CD4-positive, CD25-positive, alpha-beta regulatory T cell (primary cell): ENCODE data around the gene HOXC11. TPM values are rescaled to one million over a fixed set of nuclear protein-coding genes. Genes with fewer than 3 reads are reported as not detected.

Experiments used
- ATAC-seq, 2 donors: fragments of 150-1000 bp; cut with Tn5 transposase; one replicate each; pipeline ENCODE4 v1.10.0; 2021; ENCODE audit warnings: low read depth in 2 of 2, moderate number of reproducible peaks in 2 of 2, moderate library complexity in 1 of 2
- DNase-seq, 3 donors: peaks; one replicate each; pipeline versions ENCODE4 v3.0.0 to v3.0.0-alpha.2; 2012 to 2022; ENCODE audit warnings: mixed read lengths in 1 of 3
- H3K27ac ChIP-seq: one replicate; pipeline ENCODE4 v1.7.0; 2013; ENCODE audit warnings: mild to moderate bottlenecking, low read length; ENCODE audit not compliant: insufficient read depth, poor library complexity, severe bottlenecking
- H3K27me3 ChIP-seq: one replicate; pipeline ENCODE4 v1.7.0; 2013; ENCODE audit warnings: low read length; ENCODE audit not compliant: control insufficient read depth, insufficient read depth
- H3K36me3 ChIP-seq: one replicate; pipeline ENCODE4 v1.7.0; 2013; ENCODE audit warnings: mild to moderate bottlenecking, low read length, moderate library complexity; ENCODE audit not compliant: control insufficient read depth, insufficient read depth
- H3K4me1 ChIP-seq: 2 replicates; pipeline ENCODE4 v1.7.0; 2013; ENCODE audit warnings: mild to moderate bottlenecking, low read length; ENCODE audit not compliant: insufficient read depth, control insufficient read depth, poor library complexity, severe bottlenecking
- H3K4me3 ChIP-seq: one replicate; pipeline ENCODE4 v1.7.0; 2013; ENCODE audit warnings: low read depth, mild to moderate bottlenecking, low read length, moderate library complexity
- H3K9me3 ChIP-seq, 2 experiments: 1 replicate in 1 of 2; 2 replicates in 1 of 2; pipeline ENCODE4 v1.7.0; 2013; ENCODE audit warnings: low read length in 2 of 2, mild to moderate bottlenecking in 1 of 2, moderate library complexity in 1 of 2; ENCODE audit not compliant: control insufficient read depth in 2 of 2
- H3K27ac Mint-ChIP-seq, 3 donors: one replicate each; pipeline ENCODE4 v1.8.0; 2020 to 2022; ENCODE audit warnings: mild to moderate bottlenecking in 3 of 3, mixed read lengths in 3 of 3, moderate library complexity in 2 of 3
- H3K27me3 Mint-ChIP-seq: one replicate; pipeline ENCODE4 v1.8.0; 2022; ENCODE audit warnings: mild to moderate bottlenecking, mixed read lengths
- H3K36me3 Mint-ChIP-seq: one replicate; pipeline ENCODE4 v1.8.0; 2020; ENCODE audit warnings: mixed read lengths
- H3K4me1 Mint-ChIP-seq, 4 donors: one replicate each; pipeline ENCODE4 v1.8.0; 2020 to 2022; ENCODE audit warnings: mixed read lengths in 4 of 4, mild to moderate bottlenecking in 1 of 4
- H3K4me3 Mint-ChIP-seq, 4 donors: one replicate each; pipeline ENCODE4 v1.8.0; 2020 to 2022; ENCODE audit warnings: mild to moderate bottlenecking in 4 of 4, mixed read lengths in 4 of 4, moderate library complexity in 3 of 4
- H3K9me3 Mint-ChIP-seq, 7 donors: one replicate each; pipeline ENCODE4 v1.8.0; 2020 to 2022; ENCODE audit warnings: mixed read lengths in 7 of 7, mild to moderate bottlenecking in 3 of 7, moderate library complexity in 2 of 7
- polyA plus RNA-seq, 4 donors: library from polyadenylated mRNA; unstranded; fragments of 300-500 nt; fragmentation: Illumina TruSeq; gene quantifications; one replicate each; pipeline ENCODE4 v1.2.3, GENCODE V29; 2021
- total RNA-seq: library from RNA; stranded (reverse); gene quantifications from one replicate; pipeline ENCODE4 v1.2.3, GENCODE V29; 2022

The HOXC11 gene
- total RNA-seq (not detected), polyA plus RNA-seq (not detected)

DNA sequence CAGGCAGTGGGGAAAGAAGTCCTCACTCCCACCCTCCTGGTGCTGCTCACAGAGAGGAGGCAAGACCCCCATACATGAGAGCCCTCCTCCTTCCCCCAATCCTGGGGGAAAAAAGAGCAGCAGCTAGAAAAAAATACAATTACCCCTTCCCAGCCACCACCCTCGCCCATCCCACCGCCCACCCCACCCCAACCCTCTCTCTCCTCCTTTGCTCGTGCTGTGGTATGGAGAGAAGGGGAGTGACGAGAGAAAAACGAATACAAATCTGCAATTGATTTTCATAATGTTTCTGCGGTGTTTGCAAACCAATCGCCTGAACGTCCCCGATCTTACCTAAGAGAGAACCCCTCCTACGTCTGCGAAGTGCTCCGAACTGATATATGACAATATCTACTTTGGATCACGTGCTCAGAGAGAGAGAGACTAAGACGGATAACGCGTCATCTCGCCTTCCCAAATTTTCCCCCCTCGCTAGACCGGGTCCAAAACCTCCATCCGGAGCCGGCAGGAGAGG, at the start of gene HOXC11:
Gene HOXC11 (plus strand): TSS at position 405 of the 514 bp plus-strand sequence. CDS start 116 bp downstream, outside the sequence.
- peak within 1 kb of the TSS; percentile 41 to 87 (median 66) for H3K4me3 Mint-ChIP-seq
- peaks cover 0 to 28% (median 15%) of the 10 kb centered on the region in 4 donors for H3K4me1 Mint-ChIP-seq
- ATAC-seq = no peak
- Histone ChIP-seq H3K4me3 (no peak within 1 kb of the TSS), H3K36me3 (no peaks in the 10 kb centered on the region), H3K27ac (no peak within 1 kb of the TSS), H3K4me1 (peaks cover 26% of the 10 kb centered on the region), H3K9me3 (peaks cover 2 to 20% of the 10 kb centered on the region in 2 experiments), H3K27me3 (peaks cover 69% of the 10 kb centered on the region)
- H3K27me3 Mint-ChIP-seq = peaks cover 99% of the 10 kb centered on the region
- peak within 1 kb of the TSS in 2 of 3 donors; percentile 66 to 92 for H3K27ac Mint-ChIP-seq
- DNase-seq = no peak
- H3K9me3 Mint-ChIP-seq = peaks cover 0 to 18% (median 1%) of the 10 kb centered on the region in 7 donors
- H3K36me3 Mint-ChIP-seq = no peaks in the 10 kb centered on the region

DNA sequence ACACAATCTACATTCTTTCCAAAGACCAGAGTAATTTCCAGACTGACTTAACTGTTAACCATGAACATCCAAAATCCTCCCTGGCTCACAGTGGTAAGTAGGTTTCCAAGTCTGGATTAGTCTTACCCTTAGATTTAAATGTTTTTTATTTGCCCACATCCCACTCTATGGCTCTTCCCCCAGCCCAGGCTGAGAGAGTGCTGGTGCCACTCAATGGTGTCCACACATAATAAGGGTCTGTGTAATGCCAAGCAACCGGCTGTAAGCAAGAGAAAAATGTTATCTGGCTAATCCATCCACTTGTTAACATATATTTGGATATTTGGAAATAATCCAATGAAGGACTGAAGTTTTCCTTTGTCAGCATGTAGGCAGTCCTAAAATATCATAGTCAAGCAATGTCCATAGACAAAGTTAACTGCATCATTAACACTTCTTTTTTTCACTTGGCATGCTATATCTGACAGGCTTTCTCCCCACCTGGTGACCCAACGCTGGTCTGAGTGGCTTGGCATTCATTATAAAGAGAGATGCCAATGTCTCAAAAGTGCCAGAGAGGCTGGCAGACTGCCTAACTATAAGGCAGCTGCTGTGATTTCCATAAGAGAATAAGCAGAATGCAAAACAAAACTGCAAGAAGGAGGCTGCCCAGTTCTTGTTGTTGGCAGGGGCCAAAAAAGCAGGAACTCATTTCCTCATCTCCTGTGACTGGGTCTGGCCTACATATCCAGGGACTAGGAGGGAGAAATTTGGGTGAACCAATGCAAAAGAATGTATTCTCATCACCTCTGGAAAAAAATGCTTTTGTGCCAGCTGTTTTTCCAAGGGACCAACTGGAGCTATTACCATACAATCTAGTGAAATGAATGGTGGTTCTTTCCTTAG, 48.2 kb upstream of the HOXC11 start:
- Mint-ChIP-seq H3K27ac (no peak overlapping the region), H3K36me3 (no peaks in the 10 kb centered on the region), H3K27me3 (peaks cover 92% of the 10 kb centered on the region), H3K4me3 (no peak overlapping the region), H3K4me1 (no peaks in the 10 kb centered on the region), H3K9me3 (peaks cover 0 to 5% (median 0%) of the 10 kb centered on the region in 7 donors)
- Histone ChIP-seq H3K27me3 (peaks cover 71% of the 10 kb centered on the region), H3K4me3 (no peak overlapping the region), H3K27ac (no peak overlapping the region), H3K4me1 (no peaks in the 10 kb centered on the region), H3K9me3 (peaks cover 0 to 8% of the 10 kb centered on the region in 2 experiments), H3K36me3 (no peaks in the 10 kb centered on the region)
- no peak for DNase-seq
- ATAC-seq = no peak

DNA sequence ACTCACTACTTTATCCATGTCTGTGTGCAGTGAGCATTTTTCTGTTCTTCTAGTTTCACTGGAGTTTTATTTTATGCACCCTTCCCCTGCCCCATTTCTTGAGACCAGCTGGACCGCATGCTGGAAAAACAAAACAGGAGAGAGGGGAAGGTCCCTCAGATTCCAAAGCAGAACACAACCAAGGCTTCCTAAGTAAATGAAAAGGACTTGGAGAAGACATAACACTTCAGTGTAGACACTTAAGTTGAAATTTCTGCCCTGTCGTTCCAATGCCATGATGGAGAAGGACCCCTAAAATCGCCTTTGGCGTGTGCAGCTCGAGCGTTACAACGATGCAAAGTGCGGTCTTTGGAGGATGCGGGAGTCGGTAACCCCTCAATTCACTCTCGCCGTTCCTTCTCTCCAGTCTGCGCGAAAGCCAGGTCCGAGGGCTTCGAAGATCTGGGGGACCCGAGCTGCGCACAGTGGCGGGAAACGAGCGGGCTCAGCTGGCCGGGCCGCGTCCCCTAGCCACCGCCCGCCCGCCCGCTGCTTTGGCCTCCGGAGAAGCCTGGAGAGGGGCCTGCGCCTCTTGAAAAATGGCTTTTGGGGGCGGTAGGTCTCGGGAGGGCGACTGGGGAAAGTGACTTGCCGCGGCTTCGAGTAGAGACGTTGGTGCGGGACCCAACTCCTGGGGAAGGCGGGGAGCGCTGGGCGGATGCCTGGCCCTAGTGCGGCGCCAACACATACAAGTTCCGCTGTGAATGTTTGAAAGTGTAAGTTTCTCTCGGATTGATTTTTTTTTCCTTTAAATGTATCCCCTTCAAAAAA, 45.5 kb upstream of the HOXC11 start:
- no peak for DNase-seq
- Mint-ChIP-seq H3K9me3 (peaks cover 0 to 8% (median 2%) of the 10 kb centered on the region in 7 donors), H3K36me3 (no peaks in the 10 kb centered on the region), H3K4me3 (peak overlapping the region in 1 of 4 donors; percentile 11), H3K27me3 (peaks cover 91% of the 10 kb centered on the region), H3K4me1 (peaks cover 0 to 5% (median 0%) of the 10 kb centered on the region in 4 donors), H3K27ac (no peak overlapping the region)
- no peaks in the 10 kb centered on the region for H3K36me3 ChIP-seq
- peaks cover 7 to 8% of the 10 kb centered on the region in 2 experiments for H3K9me3 ChIP-seq
- H3K4me3 ChIP-seq = no peak overlapping the region
- H3K27me3 ChIP-seq = peaks cover 81% of the 10 kb centered on the region
- ATAC-seq = no peak
- no peak overlapping the region for H3K27ac ChIP-seq
- no peaks in the 10 kb centered on the region for H3K4me1 ChIP-seq

- H3K4me3 ChIP-seq = no peak overlapping the region
- Mint-ChIP-seq H3K36me3 (no peaks in the 10 kb centered on the region), H3K27ac (no peak overlapping the region), H3K4me1 (peaks cover 0 to 5% (median 0%) of the 10 kb centered on the region in 4 donors), H3K27me3 (peaks cover 92% of the 10 kb centered on the region), H3K4me3 (peak overlapping the region in 1 of 4 donors; percentile 22), H3K9me3 (peaks cover 0 to 8% (median 2%) of the 10 kb centered on the region in 7 donors)
- no peaks in the 10 kb centered on the region for H3K36me3 ChIP-seq
- peaks cover 78% of the 10 kb centered on the region for H3K27me3 ChIP-seq
- H3K27ac ChIP-seq = no peak overlapping the region
- H3K9me3 ChIP-seq = peaks cover 7 to 8% of the 10 kb centered on the region in 2 experiments
- DNase-seq (no peak), ATAC-seq (no peak)
- H3K4me1 ChIP-seq = no peaks in the 10 kb centered on the region
These were observed 44.7 kb upstream of the HOXC11 start for GRCh38 chr12:53928054-53928835.

- H3K4me1 ChIP-seq = no peaks in the 10 kb centered on the region
- no peak overlapping the region for H3K27ac ChIP-seq
- Mint-ChIP-seq H3K4me1 (peaks cover 0 to 5% (median 0%) of the 10 kb centered on the region in 4 donors), H3K9me3 (peaks cover 0 to 8% (median 2%) of the 10 kb centered on the region in 7 donors), H3K27ac (no peak overlapping the region), H3K27me3 (peaks cover 93% of the 10 kb centered on the region), H3K36me3 (no peaks in the 10 kb centered on the region), H3K4me3 (no peak overlapping the region)
- peaks cover 75% of the 10 kb centered on the region for H3K27me3 ChIP-seq
- no peak overlapping the region for H3K4me3 ChIP-seq
- H3K36me3 ChIP-seq = no peaks in the 10 kb centered on the region
- H3K9me3 ChIP-seq = peaks cover 7 to 8% of the 10 kb centered on the region in 2 experiments
- ATAC-seq (no peak), DNase-seq (no peak)
These were observed 43.4 kb upstream of the HOXC11 start for GRCh38 chr12:53929527-53929926.

DNA sequence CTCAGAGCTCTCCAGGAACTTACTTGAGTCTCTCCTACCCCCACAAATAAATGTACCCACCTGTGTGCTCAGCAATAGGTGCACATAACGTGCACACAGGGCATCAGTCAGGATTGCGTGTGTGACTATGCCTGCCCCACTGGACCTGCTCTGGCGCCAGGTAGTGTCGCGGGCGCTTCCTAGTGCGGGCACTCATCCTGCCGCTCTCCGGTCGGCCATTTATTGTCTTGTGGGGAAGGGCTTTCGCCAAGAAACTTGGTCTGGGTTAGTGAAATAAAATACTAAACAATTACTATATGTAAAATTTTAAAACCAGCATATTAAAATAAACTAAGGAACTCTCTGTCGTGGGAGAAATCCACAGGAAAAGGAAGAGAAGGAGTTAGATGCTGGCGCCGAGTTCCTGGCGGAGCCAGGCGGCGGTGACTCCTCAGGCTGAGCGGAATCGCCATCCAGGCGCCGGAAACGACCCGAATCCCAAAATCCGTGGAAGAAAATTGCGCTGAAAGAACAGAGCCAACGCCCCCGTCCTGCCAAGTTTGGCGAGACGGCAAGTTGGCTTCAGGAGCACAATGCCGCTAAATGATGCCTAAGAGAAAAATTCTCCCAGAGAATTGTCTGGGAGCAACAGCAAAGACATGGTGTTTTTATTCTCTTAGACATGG, 42.2 kb upstream of the HOXC11 start:
- H3K27ac Mint-ChIP-seq = no peak overlapping the region
- peaks cover 94% of the 10 kb centered on the region for H3K27me3 Mint-ChIP-seq
- Histone ChIP-seq H3K36me3 (no peaks in the 10 kb centered on the region), H3K4me3 (no peak overlapping the region), H3K9me3 (peaks cover 7 to 8% of the 10 kb centered on the region in 2 experiments), H3K4me1 (peaks cover 3% of the 10 kb centered on the region), H3K27me3 (peaks cover 75% of the 10 kb centered on the region), H3K27ac (no peak overlapping the region)
- H3K9me3 Mint-ChIP-seq = peaks cover 0 to 14% (median 2%) of the 10 kb centered on the region in 7 donors
- peaks cover 0 to 8% (median 2%) of the 10 kb centered on the region in 4 donors for H3K4me1 Mint-ChIP-seq
- no peaks in the 10 kb centered on the region for H3K36me3 Mint-ChIP-seq
- no peak for DNase-seq
- ATAC-seq = no peak
- H3K4me3 Mint-ChIP-seq = no peak overlapping the region
